Measurements from ENCODE around the gene RHBDL1.
"Not testable (repeated sequence)": the region's sequence is repeated elsewhere in the genome, so short reads cannot be mapped to it uniquely, and the experiment has no call there.

- not testable (repeated sequence) for TF ChIP-seq EP300 (IDR thresholded peaks at IDR 0.05)
- peak in 2 of 4 experiments; percentile 23 to 41 for TF ChIP-seq CTCF (IDR thresholded peaks at IDR 0.05)
Observed at GRCh38 chr16:712740-713250, 37.3 kb downstream of the RHBDL1 start.
